ENCODE results near the gene C1orf146.
A peak's percentile ranks its signal among the peaks of the same experiment; 100 is the strongest.
"Not testable (repeated sequence)": the region's sequence is repeated elsewhere in the genome, so short reads cannot be mapped to it uniquely, and the experiment has no call there.

C1orf146 gene

DNA sequence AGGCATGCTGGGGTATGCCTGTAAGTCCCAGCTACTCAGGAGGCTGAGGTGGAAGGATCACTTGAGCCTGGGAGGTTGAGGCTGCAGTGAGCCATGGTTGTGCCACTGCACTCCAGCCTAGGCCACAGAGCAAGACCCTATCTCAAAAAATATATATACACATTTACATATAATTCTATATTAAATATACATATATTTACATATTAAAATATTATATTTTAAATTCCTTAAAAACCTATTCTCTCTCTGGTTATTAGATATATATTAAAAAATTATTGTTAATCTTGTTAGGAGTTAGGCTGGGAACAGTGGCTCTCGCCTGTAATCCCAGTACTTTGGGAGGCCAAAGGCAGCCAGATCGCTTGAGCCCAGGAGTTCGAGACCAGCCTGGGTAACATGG, 58.4 kb downstream of the C1orf146 start:
- no peak for DNase-seq

GRCh38 chr1:92277105-92277723, 59.5 kb downstream of the C1orf146 start:
- DNase-seq = no peak

GRCh38 chr1:92279781-92280180, 62.1 kb downstream of the C1orf146 start:
- not testable (repeated sequence) for DNase-seq

GRCh38 chr1:92281411-92281810, 63.7 kb downstream of the C1orf146 start:
- DNase-seq = not testable (repeated sequence)

DNA sequence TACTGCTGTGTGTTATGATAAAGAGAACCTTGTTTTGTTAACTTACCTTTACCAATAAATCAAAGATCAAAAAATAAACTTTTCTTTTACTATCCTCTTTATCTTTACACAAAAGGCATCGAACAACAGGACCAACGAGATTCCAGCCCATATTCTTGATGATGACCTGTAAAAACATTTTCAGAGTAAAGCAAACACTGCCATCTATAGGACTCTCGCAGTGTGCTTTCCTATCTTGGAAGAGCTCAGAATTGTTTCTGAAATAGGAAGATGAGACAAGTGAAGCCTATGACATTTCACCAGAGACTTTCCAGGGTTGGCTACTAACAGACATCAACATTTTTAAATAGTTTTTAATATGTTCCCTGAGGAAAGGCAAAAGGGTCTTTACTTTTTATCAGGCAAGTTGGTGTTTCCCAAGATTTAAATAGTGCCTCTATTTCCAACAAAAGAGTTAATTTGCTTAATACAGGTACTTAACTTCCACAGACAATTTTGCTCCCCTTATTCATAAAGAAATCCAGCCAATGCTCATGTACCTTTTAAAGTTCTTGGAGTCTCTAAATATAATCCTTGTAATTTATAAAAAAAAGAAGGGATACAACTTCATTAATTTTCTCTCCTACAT, 73.8 kb downstream of the C1orf146 start:
- peak; percentile 78 for DNase-seq

Data from NCI-H82 (cell line).